ENCODE measurements around the gene DYNLRB1.

- TF ChIP-seq CTCF (IDR thresholded peaks at IDR 0.05) = peak in 4 of 6 experiments; percentile 40 to 65 (median 61)
- TF ChIP-seq POLR2A (IDR thresholded peaks at IDR 0.05) = no peak
These were observed 7.0 kb downstream of the DYNLRB1 start for GRCh38 chr20:34522969-34523871.

Data from Peyer's patch (tissue), 4 donors.